ENCODE results near the gene GRHL1.

Gene GRHL1

GRCh38 chr2:9983401-9984216 lies 32.1 kb downstream of the GRHL1 start:
- Histone ChIP-seq H3K4me1 (ENCODE audit: control insufficient read depth, low read length) (no peaks in the 10 kb centered on the region), H3K9me3 (ENCODE audit: control insufficient read depth, insufficient read depth, low read length) (no peaks in the 10 kb centered on the region), H3K27ac (ENCODE audit: low read depth, low read length) (no peak overlapping the region), H3K27me3 (ENCODE audit: control insufficient read depth, low read length) (no peaks in the 10 kb centered on the region), H3K4me3 (ENCODE audit: low read length) (no peak overlapping the region), H3F3A (ENCODE audit: control insufficient read depth, insufficient read depth) (peaks cover 3% of the 10 kb centered on the region; the same call in 1 of the 2 replicates), H3K4me2 (ENCODE audit: low read length) (no peak overlapping the region), H3K9me2 (replicated peaks; ENCODE audit: control insufficient read depth, low read length) (no peaks in the 10 kb centered on the region), H4K20me1 (ENCODE audit: control insufficient read depth, insufficient read depth, low read depth, low read length) (no peaks in the 10 kb centered on the region), H3K36me3 (ENCODE audit: control insufficient read depth, low read length) (no peaks in the 10 kb centered on the region), H3K79me2 (ENCODE audit: control insufficient read depth, low read length) (no peaks in the 10 kb centered on the region)
- TF ChIP-seq EZH2phosphoT487 (IDR thresholded peaks at IDR 0.05; ENCODE audit: borderline replicate concordance, low read length), result no peak
- TF ChIP-seq CTCF (IDR thresholded peaks at IDR 0.05; ENCODE audit: low read depth, low read length, poor library complexity, severe bottlenecking), result no peak

- Histone ChIP-seq H3K79me2 (ENCODE audit: control insufficient read depth, low read length) (no peaks in the 10 kb centered on the region), H3F3A (ENCODE audit: control insufficient read depth, insufficient read depth) (peaks cover 3% of the 10 kb centered on the region; the same call in 1 of the 2 replicates), H3K27me3 (ENCODE audit: control insufficient read depth, low read length) (no peaks in the 10 kb centered on the region), H3K4me2 (ENCODE audit: low read length) (no peak overlapping the region), H4K20me1 (ENCODE audit: control insufficient read depth, insufficient read depth, low read depth, low read length) (no peaks in the 10 kb centered on the region), H3K4me1 (ENCODE audit: control insufficient read depth, low read length) (no peaks in the 10 kb centered on the region), H3K27ac (ENCODE audit: low read depth, low read length) (no peak overlapping the region), H3K9me3 (ENCODE audit: control insufficient read depth, insufficient read depth, low read length) (no peaks in the 10 kb centered on the region), H3K4me3 (ENCODE audit: low read length) (no peak overlapping the region), H3K36me3 (ENCODE audit: control insufficient read depth, low read length) (no peaks in the 10 kb centered on the region), H3K9me2 (replicated peaks; ENCODE audit: control insufficient read depth, low read length) (no peaks in the 10 kb centered on the region)
- no peak for TF ChIP-seq EZH2phosphoT487 (IDR thresholded peaks at IDR 0.05; ENCODE audit: borderline replicate concordance, low read length)
- TF ChIP-seq CTCF (IDR thresholded peaks at IDR 0.05; ENCODE audit: low read depth, low read length, poor library complexity, severe bottlenecking), result peak; percentile 77
These were observed 32.8 kb downstream of the GRHL1 start for GRCh38 chr2:9984217-9984739.

- TF ChIP-seq CTCF (IDR thresholded peaks at IDR 0.05; ENCODE audit: low read depth, low read length, poor library complexity, severe bottlenecking) (no peak), EZH2phosphoT487 (IDR thresholded peaks at IDR 0.05; ENCODE audit: borderline replicate concordance, low read length) (no peak)
- Histone ChIP-seq H4K20me1 (ENCODE audit: control insufficient read depth, insufficient read depth, low read depth, low read length) (no peaks in the 10 kb centered on the region), H3K36me3 (ENCODE audit: control insufficient read depth, low read length) (no peaks in the 10 kb centered on the region), H3K4me1 (ENCODE audit: control insufficient read depth, low read length) (no peaks in the 10 kb centered on the region), H3K79me2 (ENCODE audit: control insufficient read depth, low read length) (no peaks in the 10 kb centered on the region), H3K4me3 (ENCODE audit: low read length) (no peak overlapping the region), H3K27ac (ENCODE audit: low read depth, low read length) (no peak overlapping the region), H3K9me2 (replicated peaks; ENCODE audit: control insufficient read depth, low read length) (no peaks in the 10 kb centered on the region), H3F3A (ENCODE audit: control insufficient read depth, insufficient read depth) (peaks cover 3% of the 10 kb centered on the region; the same call in 1 of the 2 replicates), H3K9me3 (ENCODE audit: control insufficient read depth, insufficient read depth, low read length) (no peaks in the 10 kb centered on the region), H3K4me2 (ENCODE audit: low read length) (no peak overlapping the region), H3K27me3 (ENCODE audit: control insufficient read depth, low read length) (no peaks in the 10 kb centered on the region)
These were observed 33.5 kb downstream of the GRHL1 start for GRCh38 chr2:9984871-9985480.
